Hepatocyte (in vitro differentiated cells): ENCODE data around the gene BOLA1. TPM values are rescaled to one million over a fixed set of nuclear protein-coding genes. Genes with fewer than 3 reads are reported as not detected.
"Not testable (repeated sequence)": the region's sequence is repeated elsewhere in the genome, so short reads cannot be mapped to it uniquely, and the experiment has no call there.

Source experiments
- DNase-seq: peaks from one replicate; pipeline ENCODE4 v3.0.0-alpha.2; 2016; ENCODE audit warnings: low spot score
- H2AFZ ChIP-seq: fragments of 200-600 bp; sonication (generic); 2 replicates; pipeline ENCODE4 v1.6.0; 2016; ENCODE audit warnings: antibody characterized with exemption, mild to moderate bottlenecking
- H3K27ac ChIP-seq: fragments of 200-600 bp; sonication (generic); 2 replicates; pipeline ENCODE4 v1.5.1; 2016; ENCODE audit warnings: mild to moderate bottlenecking
- H3K27me3 ChIP-seq: fragments of 200-600 bp; sonication (generic); 2 replicates; pipeline ENCODE4 v1.6.1; 2016
- H3K36me3 ChIP-seq: fragments of 200-600 bp; sonication (generic); replicated peaks from 2 replicates; pipeline ENCODE4 v1.5.1; 2016; ENCODE audit warnings: low read depth; ENCODE audit not compliant: insufficient read depth
- H3K4me1 ChIP-seq: fragments of 200-600 bp; sonication (generic); 2 replicates; pipeline ENCODE4 v1.5.1; 2016; ENCODE audit warnings: mild to moderate bottlenecking, moderate library complexity; ENCODE audit not compliant: insufficient read depth
- H3K4me2 ChIP-seq: fragments of 200-600 bp; sonication (generic); 2 replicates; pipeline ENCODE4 v1.6.0; 2016
- H3K4me3 ChIP-seq: fragments of 200-600 bp; sonication (generic); 2 replicates; pipeline ENCODE4 v1.5.1; 2016; ENCODE audit warnings: mild to moderate bottlenecking
- H3K79me2 ChIP-seq: fragments of 200-600 bp; sonication (generic); 2 replicates; pipeline ENCODE4 v1.6.0; 2017; ENCODE audit warnings: mild to moderate bottlenecking
- H3K9me2 ChIP-seq: fragments of 200-600 bp; sonication (generic); replicated peaks from 2 replicates; pipeline ENCODE4 v1.6.0; 2017; ENCODE audit warnings: mild to moderate bottlenecking; ENCODE audit not compliant: insufficient read depth
- H3K9me3 ChIP-seq: fragments of 200-600 bp; sonication (generic); 2 replicates; pipeline ENCODE4 v1.5.1; 2016; ENCODE audit warnings: low read depth, mild to moderate bottlenecking
- H4K20me1 ChIP-seq: fragments of 200-600 bp; sonication (generic); 2 replicates; pipeline ENCODE4 v1.6.0; 2016; ENCODE audit warnings: mild to moderate bottlenecking; ENCODE audit not compliant: insufficient read depth, poor library complexity, severe bottlenecking
- EZH2 ChIP-seq: fragments of 200-600 bp; sonication (generic); IDR thresholded peaks from 2 replicates; pipeline ENCODE4 v1.6.1; 2016; ENCODE audit warnings: antibody characterized with exemption, mild to moderate bottlenecking, borderline replicate concordance
- EZH2phosphoT487 ChIP-seq: fragments of 200-600 bp; sonication (generic); IDR thresholded peaks from one replicate; pipeline ENCODE4 v1.6.1; 2018; ENCODE audit warnings: antibody characterized with exemption, mild to moderate bottlenecking, low read depth, moderate library complexity; ENCODE audit not compliant: unreplicated experiment, severe bottlenecking
- WGBS: methylation state at CpG from one replicate; pipeline ENCODE4 v1.1.6; 2016; ENCODE audit warnings: low lambda C conversion rate; ENCODE audit errors: missing lambda C conversion rate; 5-methylcytosine and 5-hydroxymethylcytosine counted together
- polyA plus RNA-seq: library from polyadenylated mRNA; unstranded; fragments of >200 nt; fragmentation: Nextera tagmentation; extraction: Ambion mirVana; gene quantifications from 2 replicates; pipeline ENCODE4 v1.2.1, GENCODE V29; 2016
- total RNA-seq: library from RNA; depleted of rRNA; stranded (reverse); fragments of >200 nt; gene quantifications from 2 replicates; pipeline ENCODE4 v1.2.3, GENCODE V29; 2014
- TF ChIP-seq, protein P1 (sequence below): fragments of 200-600 bp; sonication (generic); IDR thresholded peaks from 2 replicates; pipeline ENCODE4 v1.5.1; 2016; ENCODE audit warnings: antibody characterized with exemption, mild to moderate bottlenecking; ENCODE audit not compliant: poor library complexity

The BOLA1 gene
- total and polyA plus RNA-seq, 2 experiments from 2014 or later, result 16.1 to 19.0 TPM

DNA sequence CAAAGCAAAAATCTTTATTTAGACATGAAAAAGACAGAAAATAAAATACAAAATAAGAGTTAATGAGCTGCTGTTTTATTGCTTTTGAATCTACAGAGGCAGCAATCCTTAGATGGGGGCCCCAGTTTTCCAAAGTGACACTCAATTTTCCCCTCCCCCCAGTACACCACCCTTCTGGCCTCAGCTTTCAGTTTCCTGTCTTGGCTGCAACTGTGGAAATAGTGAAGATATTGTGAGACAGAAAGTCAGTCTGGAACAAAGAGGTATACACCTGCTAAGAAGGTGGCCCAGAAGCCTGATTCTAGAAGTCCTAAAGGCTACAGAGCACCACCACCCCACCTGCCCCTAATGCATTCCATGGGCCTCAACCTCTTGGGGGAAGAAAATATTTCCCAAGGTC, 38.4 kb downstream of the BOLA1 start:
- no peaks in the 10 kb centered on the region for H3K9me2 ChIP-seq

DNA sequence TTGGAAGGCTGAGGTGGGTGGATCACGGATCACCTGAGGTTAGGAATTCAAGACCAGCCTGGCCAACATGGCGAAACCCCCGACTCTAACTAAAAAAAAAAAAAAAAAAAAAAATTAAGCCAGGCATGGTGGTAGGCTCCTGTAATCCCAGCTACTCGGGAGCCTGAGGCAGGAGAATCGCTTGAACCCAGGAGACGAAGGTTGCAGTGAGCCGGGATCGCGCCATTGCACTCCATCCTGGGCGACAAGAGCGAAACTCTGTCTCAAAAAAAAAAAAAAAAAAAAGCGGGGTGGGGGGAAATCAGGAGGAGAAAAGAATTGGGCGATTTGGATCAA, 39.3 kb downstream of the BOLA1 start:
- H3K4me2 ChIP-seq, result peak overlapping the region; percentile 90
- H3K36me3 ChIP-seq, DNase-seq, H3K27me3 ChIP-seq, H3K4me3 ChIP-seq, H4K20me1 ChIP-seq, H2AFZ ChIP-seq, H3K9me3 ChIP-seq, H3K9me2 ChIP-seq: not testable (repeated sequence)
- peak overlapping the region; percentile 87 for H3K27ac ChIP-seq
- H3K79me2 ChIP-seq, result peaks cover 23% of the 10 kb centered on the region
- WGBS, result 23% methylated on average over 11 of the region's 13 CpGs
- peaks cover 28% of the 10 kb centered on the region for H3K4me1 ChIP-seq

More for the DNA sequence above, 38.4 kb downstream of the BOLA1 start:
- no peaks in the 10 kb centered on the region for H3K27me3 ChIP-seq
- peak overlapping the region; percentile 87 for H3K27ac ChIP-seq
- no peaks in the 10 kb centered on the region for H4K20me1 ChIP-seq
- H3K79me2 ChIP-seq, result peaks cover 23% of the 10 kb centered on the region
- peak overlapping the region; percentile 90 for H3K4me2 ChIP-seq
- DNase-seq, result peak; percentile 25
- H2AFZ ChIP-seq, result no peak overlapping the region
- no peak overlapping the region for H3K4me3 ChIP-seq
- H3K9me3 ChIP-seq, result no peaks in the 10 kb centered on the region
- H3K4me1 ChIP-seq, result peaks cover 28% of the 10 kb centered on the region
- TF ChIP-seq EZH2 (no peak), EZH2phosphoT487 (no peak)
- TF ChIP-seq, protein P1, sequence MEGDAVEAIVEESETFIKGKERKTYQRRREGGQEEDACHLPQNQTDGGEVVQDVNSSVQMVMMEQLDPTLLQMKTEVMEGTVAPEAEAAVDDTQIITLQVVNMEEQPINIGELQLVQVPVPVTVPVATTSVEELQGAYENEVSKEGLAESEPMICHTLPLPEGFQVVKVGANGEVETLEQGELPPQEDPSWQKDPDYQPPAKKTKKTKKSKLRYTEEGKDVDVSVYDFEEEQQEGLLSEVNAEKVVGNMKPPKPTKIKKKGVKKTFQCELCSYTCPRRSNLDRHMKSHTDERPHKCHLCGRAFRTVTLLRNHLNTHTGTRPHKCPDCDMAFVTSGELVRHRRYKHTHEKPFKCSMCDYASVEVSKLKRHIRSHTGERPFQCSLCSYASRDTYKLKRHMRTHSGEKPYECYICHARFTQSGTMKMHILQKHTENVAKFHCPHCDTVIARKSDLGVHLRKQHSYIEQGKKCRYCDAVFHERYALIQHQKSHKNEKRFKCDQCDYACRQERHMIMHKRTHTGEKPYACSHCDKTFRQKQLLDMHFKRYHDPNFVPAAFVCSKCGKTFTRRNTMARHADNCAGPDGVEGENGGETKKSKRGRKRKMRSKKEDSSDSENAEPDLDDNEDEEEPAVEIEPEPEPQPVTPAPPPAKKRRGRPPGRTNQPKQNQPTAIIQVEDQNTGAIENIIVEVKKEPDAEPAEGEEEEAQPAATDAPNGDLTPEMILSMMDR, result no peak
- H3K36me3 ChIP-seq, result no peaks in the 10 kb centered on the region

GRCh38 chr1:149940427-149940826, 41.1 kb downstream of the BOLA1 start:
- Histone ChIP-seq H3K9me3 (no peaks in the 10 kb centered on the region), H3K9me2 (no peaks in the 10 kb centered on the region), H3K27ac (peak overlapping the region; percentile 87), H4K20me1 (no peaks in the 10 kb centered on the region), H3K36me3 (no peaks in the 10 kb centered on the region), H3K4me3 (no peak overlapping the region), H3K4me1 (peaks cover 28% of the 10 kb centered on the region), H3K27me3 (no peaks in the 10 kb centered on the region), H3K4me2 (no peak overlapping the region), H2AFZ (no peak overlapping the region), H3K79me2 (peaks cover 11% of the 10 kb centered on the region)
- 76% methylated on average over 3 of the region's 3 CpGs for WGBS
- DNase-seq, result no peak
- no peak for TF ChIP-seq EZH2phosphoT487
- no peak for TF ChIP-seq EZH2

- H3K4me3 ChIP-seq, result no peak overlapping the region
- H2AFZ ChIP-seq, result no peak overlapping the region
- H3K4me1 ChIP-seq, result peaks cover 21% of the 10 kb centered on the region
- no peaks in the 10 kb centered on the region for H3K36me3 ChIP-seq
- H3K27ac ChIP-seq, result peak overlapping the region; percentile 60
- H3K79me2 ChIP-seq, result peaks cover 4% of the 10 kb centered on the region
- no peaks in the 10 kb centered on the region for H3K9me2 ChIP-seq
- 50% methylated on average over 5 of the region's 5 CpGs for WGBS
- H4K20me1 ChIP-seq, result no peaks in the 10 kb centered on the region
- H3K4me2 ChIP-seq, result no peak overlapping the region
- H3K27me3 ChIP-seq, result no peaks in the 10 kb centered on the region
- no peak for TF ChIP-seq EZH2
- TF ChIP-seq, protein P1, result peak; percentile 44
- no peak for TF ChIP-seq EZH2phosphoT487
- no peaks in the 10 kb centered on the region for H3K9me3 ChIP-seq
- peak; percentile 62 for DNase-seq
Observed at GRCh38 chr1:149942207-149942606, 42.8 kb downstream of the BOLA1 start.
